GM12878 (cell line): ENCODE measurements around the gene ZNF566. TPM values are rescaled to one million over a fixed set of nuclear protein-coding genes. Genes with fewer than 3 reads are reported as not detected.

Source experiments
- ATAC-seq: fragments of 200-7000 bp; cut with Tn5 transposase; 3 replicates; pipeline ENCODE4 v1.9.1; 2020; ENCODE audit warnings: mild to moderate bottlenecking, moderate library complexity
- BruUV-seq: library from RNA; stranded (reverse); fragments of 400-500 nt; replicated peaks from 2 replicates; lab custom pipeline; 2021; lab: Mats Ljungman, UMichigan
- CTCF ChIA-PET: fragments of 300-600 bp; sonication (Branson Sonifier 250); formaldehyde crosslinking; extraction: SDS; loops from one replicate; lab custom pipeline; 2021; ENCODE audit warnings: inconsistent platforms; lab: Yijun Ruan, JAX
- POLR2A ChIA-PET: fragments of 350-600 bp; formaldehyde crosslinking; extraction: SDS; loops from one replicate; lab custom pipeline; 2021; ENCODE audit warnings: inconsistent platforms; lab: Charles Lee
- RAD21 ChIA-PET: fragments of 300-600 bp; sonication (Branson Sonifier 250); formaldehyde crosslinking; loops from one replicate; lab custom pipeline; 2023; ENCODE audit warnings: antibody characterized with exemption; ENCODE audit not compliant: unreplicated experiment; lab: Charles Lee
- SMC1A ChIA-PET: fragments of 300-600 bp; sonication (Branson Sonifier 250); formaldehyde crosslinking; loops from one replicate; lab custom pipeline; 2023; ENCODE audit not compliant: unreplicated experiment, uncharacterized antibody; lab: Charles Lee
- DNase-seq: peaks from one replicate; pipeline ENCODE4 v3.0.0-alpha.2; 2011; ENCODE audit warnings: low read depth, low spot score
- FAIRE-seq: peaks from 3 replicates; lab custom pipeline; 2011; peaks lifted over from hg19 to GRCh38; lab: Jason Lieb, UNC
- H2AFZ ChIP-seq: 2 replicates; pipeline ENCODE4 v1.6.0; 2011; ENCODE audit warnings: low read depth, low read length, control low read depth; ENCODE audit not compliant: control insufficient read depth
- H3K27ac ChIP-seq: 2 replicates; pipeline ENCODE4 v1.5.1; 2011; ENCODE audit warnings: control low read depth; ENCODE audit not compliant: control insufficient read depth, insufficient read depth
- H3K27me3 ChIP-seq, 2 experiments: replicated peaks in 1 of 2; 2 replicates each; pipeline versions ENCODE4 v1.6.0 to v1.6.1; 2011; ENCODE audit warnings: low read length in 1 of 2; ENCODE audit not compliant: control insufficient read depth in 2 of 2, insufficient read depth in 2 of 2
- H3K36me3 ChIP-seq, 2 experiments: 2 replicates each; pipeline ENCODE4 v1.5.1; 2011; ENCODE audit warnings: low read length in 1 of 2; ENCODE audit not compliant: control insufficient read depth in 2 of 2, insufficient read depth in 2 of 2
- H3K4me1 ChIP-seq: 2 replicates; pipeline ENCODE4 v1.6.1; 2011; ENCODE audit warnings: mild to moderate bottlenecking, low read length, moderate library complexity, mixed read lengths; ENCODE audit not compliant: control insufficient read depth, insufficient read depth
- H3K4me2 ChIP-seq: 2 replicates; pipeline ENCODE4 v1.6.0; 2011; ENCODE audit warnings: control low read depth; ENCODE audit not compliant: control insufficient read depth, insufficient read depth
- H3K4me3 ChIP-seq: fragments of 200-600 bp; sonication (generic); 2 replicates; pipeline ENCODE4 v1.5.1; 2016
- H3K79me2 ChIP-seq: 2 replicates; pipeline ENCODE4 v1.6.0; 2011; ENCODE audit warnings: low read length; ENCODE audit not compliant: control insufficient read depth, insufficient read depth
- H3K9ac ChIP-seq: 2 replicates; pipeline ENCODE4 v1.8.0; 2011; ENCODE audit warnings: low read length, control low read depth, mixed read lengths; ENCODE audit not compliant: control insufficient read depth, insufficient read depth
- H3K9me3 ChIP-seq: replicated peaks from 3 replicates; pipeline ENCODE4 v1.5.1; 2011; ENCODE audit warnings: mild to moderate bottlenecking, low read length; ENCODE audit not compliant: control insufficient read depth, insufficient read depth
- H4K20me1 ChIP-seq: 2 replicates; pipeline ENCODE4 v1.6.0; 2011; ENCODE audit not compliant: control insufficient read depth, insufficient read depth
- ATF7 ChIP-seq: fragments of 450-650 bp; IDR thresholded peaks from 2 replicates; pipeline ENCODE4 v1.6.1; 2016; ENCODE audit warnings: low read depth, mild to moderate bottlenecking
- BMI1 ChIP-seq: fragments of 450-650 bp; IDR thresholded peaks from 2 replicates; pipeline ENCODE4 v1.6.1; 2016; ENCODE audit warnings: mild to moderate bottlenecking, moderate library complexity, borderline replicate concordance
- DPF2 ChIP-seq: fragments of 450-650 bp; IDR thresholded peaks from 2 replicates; pipeline ENCODE4 v1.6.1; 2017; ENCODE audit warnings: mild to moderate bottlenecking
- EGR1 ChIP-seq, 2 experiments: IDR thresholded peaks; 1 replicate in 1 of 2; 2 replicates in 1 of 2; pipeline ENCODE4 v1.6.1; 2011 to 2012; ENCODE audit warnings: low read depth in 2 of 2, low read length in 2 of 2, borderline replicate concordance in 1 of 2, mild to moderate bottlenecking in 1 of 2, moderate library complexity in 1 of 2
- FOXK2 ChIP-seq: fragments of 450-650 bp; IDR thresholded peaks from 2 replicates; pipeline ENCODE4 v1.6.1; 2017; ENCODE audit warnings: mild to moderate bottlenecking, moderate library complexity
- HDAC2 ChIP-seq: fragments of 200-600 bp; sonication (generic); IDR thresholded peaks from 2 replicates; pipeline ENCODE4 v1.6.1; 2017
- MTA3 ChIP-seq: IDR thresholded peaks from 2 replicates; pipeline ENCODE4 v1.6.1; 2012; ENCODE audit warnings: low read length, inconsistent platforms, borderline replicate concordance
- NFYB ChIP-seq: IDR thresholded peaks from 2 replicates; pipeline ENCODE4 v1.6.1; 2011; ENCODE audit warnings: low read depth, mild to moderate bottlenecking, low read length, improper control_type of control experiment, moderate library complexity; ENCODE audit not compliant: insufficient read depth
- POLR2A ChIP-seq: IDR thresholded peaks from 2 replicates; pipeline ENCODE4 v1.6.1; 2011; ENCODE audit warnings: low read depth, mild to moderate bottlenecking, low read length
- SMAD5 ChIP-seq: IDR thresholded peaks from 2 replicates; pipeline ENCODE4 v1.6.1; 2016; ENCODE audit warnings: antibody characterized with exemption, low read depth
- SMARCA5 ChIP-seq: fragments of 450-650 bp; IDR thresholded peaks from 2 replicates; pipeline ENCODE4 v1.6.1; 2017; ENCODE audit warnings: mild to moderate bottlenecking
- TCF7 ChIP-seq: IDR thresholded peaks from 2 replicates; pipeline ENCODE4 v1.6.1; 2014; ENCODE audit warnings: antibody characterized with exemption, borderline replicate concordance
- ZZZ3 ChIP-seq: IDR thresholded peaks from 2 replicates; pipeline ENCODE4 v1.6.1; 2011; ENCODE audit warnings: low read depth; ENCODE audit not compliant: control insufficient read depth, insufficient read length
- WGBS: methylation state at CpG from one replicate; pipeline ENCODE4 v1.1.6; 2016; ENCODE audit warnings: low lambda C conversion rate; ENCODE audit not compliant: insufficient replicate concordance, insufficient coverage; ENCODE audit errors: missing lambda C conversion rate; 5-methylcytosine and 5-hydroxymethylcytosine counted together
- in situ Hi-C: fragments of 300-500 bp; cut with MboI; formaldehyde crosslinking; loops from 9 replicates; pipeline ENCODE4 v1.14.3; 2018; ENCODE audit warnings: mixed read lengths
- intact Hi-C: fragments of 100-400 bp; cut with micrococcal nuclease; formaldehyde crosslinking; loops from one replicate; pipeline ENCODE4 v1.14.2; 2022; ENCODE audit not compliant: unreplicated experiment
- polyA plus RNA-seq, 11 experiments: library from polyadenylated mRNA; depleted of rRNA in 4 of 11; unstranded in 6 of 11; stranded (reverse) in 5 of 11; fragments of >200 nt; fragmentation: Nextera tagmentation in 4 of 11; fragmentation: Illumina TruSeq in 1 of 11; extraction: Ambion mirVana in 4 of 11; extraction: Trizol in 1 of 11; gene quantifications; 1 replicate in 1 of 11; 2 replicates in 10 of 11; pipeline versions ENCODE4 v1.2.1 to v1.2.3, GENCODE V29; 2011 to 2016; ENCODE audit warnings: inconsistent platforms in 2 of 11, missing spikeins in 2 of 11, low read depth in 1 of 11
- total RNA-seq, 4 experiments: library from RNA; depleted of rRNA in 3 of 4; stranded (reverse); fragments of >200 nt in 3 of 4; fragmentation: Illumina TruSeq in 1 of 4; extraction: Trizol in 1 of 4; gene quantifications; 2 replicates each; pipeline versions ENCODE4 v1.2.1 to v1.2.3, GENCODE V29; 2013 to 2021
- TF ChIP-seq, protein P1 (sequence below): fragments of 150-350 bp; IDR thresholded peaks from 2 replicates; pipeline ENCODE4 v1.6.1; 2016; ENCODE audit warnings: low read depth, low read length

ZNF566 gene
- total and polyA plus RNA-seq, 10 of the 15 experiments (the other 5 are each of a cell fraction or from before 2014, with no cell fraction given) = 2.5 to 5.8 (median 3.9) TPM

DNA sequence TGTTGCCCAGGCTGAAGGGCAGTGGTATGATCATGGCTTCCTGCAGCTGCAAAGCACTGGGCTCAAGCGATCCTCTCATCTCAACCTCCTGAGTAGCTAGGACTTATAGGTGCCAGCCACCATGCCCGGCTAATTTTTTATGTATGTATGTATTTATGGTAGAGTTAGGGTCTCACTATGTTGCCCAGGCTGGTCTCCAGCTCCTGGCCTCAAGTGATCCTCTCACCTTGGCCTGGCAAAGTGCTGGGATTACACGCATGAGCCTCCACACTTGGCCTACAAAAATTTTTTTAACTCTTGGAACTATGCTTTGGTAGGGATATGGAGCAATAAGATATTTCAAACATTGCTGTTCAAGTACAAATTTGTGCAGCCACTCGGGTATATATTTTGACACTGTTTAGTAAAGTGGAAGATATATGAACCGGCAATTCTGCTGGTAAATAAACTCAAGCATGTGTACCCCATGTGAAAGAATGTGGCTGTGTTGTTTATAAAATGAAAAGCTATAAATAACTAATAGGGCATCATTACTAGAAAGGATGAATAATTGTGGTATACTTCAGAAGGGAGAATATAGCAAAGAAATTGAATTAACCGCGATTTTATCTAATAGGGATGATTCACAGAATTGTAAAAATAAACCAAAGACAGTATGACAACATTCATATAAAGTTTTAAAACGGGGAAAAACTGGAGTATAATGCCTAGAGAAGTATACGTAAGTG, 1.1 kb downstream of the ZNF566 start:
- ChIA-PET CTCF (interaction anchor here (1.7 kb wide), 1 partner anchor 41 kb away, joined by 6 read pairs; the partner anchor contains the start of gene ZNF260), POLR2A (interaction anchor here (0.6 to 1.8 kb wide), 2 partner anchors 33 to 69 kb away, joined by 6 to 8 read pairs; partner anchors contain the start of gene ZFP82), RAD21 (interaction anchor here (1.4 kb wide), 1 partner anchor 362 kb away, joined by 3 read pairs; the partner anchor contains the start of gene ZNF345), SMC1A (interaction anchor here (0.9 to 1.7 kb wide), 4 partner anchors 10 to 273 kb away, joined by 3 to 5 read pairs (median 4); partner anchors contain the start of genes ZNF146 and ZNF565)
- ATAC-seq = no peak
- Histone ChIP-seq H3K4me3 (peak overlapping the region; percentile 79), H3K79me2 (peaks cover 2% of the 10 kb centered on the region; the same call in 1 of the 2 replicates), H3K9ac (peak overlapping the region; percentile 85), H2AFZ (peak overlapping the region; percentile 81; the same call in 1 of the 2 replicates), H3K4me1 (no peaks in the 10 kb centered on the region; the same call in 1 of the 2 replicates), H4K20me1 (no peaks in the 10 kb centered on the region), H3K27me3 (no peaks in the 10 kb centered on the region), H3K4me2 (peak overlapping the region; percentile 82), H3K27ac (peak overlapping the region; percentile 93), H3K36me3 (no peaks in the 10 kb centered on the region), H3K9me3 (peaks cover 7% of the 10 kb centered on the region; the same call in 2 of the 3 replicates)
- no peak for DNase-seq
- no TSS peak for BruUV-seq
- FAIRE-seq = no peak
- TF ChIP-seq POLR2A (no peak), MTA3 (no peak), ZZZ3 (no peak), SMARCA5 (no peak), FOXK2 (no peak), EGR1 (IDR thresholded peaks at IDR 0.05; ENCODE audit: borderline replicate concordance in 1 of 2, low read depth in 2 of 2, low read length in 2 of 2) (no peak), NFYB (no peak), BMI1 (no peak), DPF2 (no peak), TCF7 (no peak), SMAD5 (no peak), HDAC2 (no peak), ATF7 (no peak)
- TF ChIP-seq, protein P1, sequence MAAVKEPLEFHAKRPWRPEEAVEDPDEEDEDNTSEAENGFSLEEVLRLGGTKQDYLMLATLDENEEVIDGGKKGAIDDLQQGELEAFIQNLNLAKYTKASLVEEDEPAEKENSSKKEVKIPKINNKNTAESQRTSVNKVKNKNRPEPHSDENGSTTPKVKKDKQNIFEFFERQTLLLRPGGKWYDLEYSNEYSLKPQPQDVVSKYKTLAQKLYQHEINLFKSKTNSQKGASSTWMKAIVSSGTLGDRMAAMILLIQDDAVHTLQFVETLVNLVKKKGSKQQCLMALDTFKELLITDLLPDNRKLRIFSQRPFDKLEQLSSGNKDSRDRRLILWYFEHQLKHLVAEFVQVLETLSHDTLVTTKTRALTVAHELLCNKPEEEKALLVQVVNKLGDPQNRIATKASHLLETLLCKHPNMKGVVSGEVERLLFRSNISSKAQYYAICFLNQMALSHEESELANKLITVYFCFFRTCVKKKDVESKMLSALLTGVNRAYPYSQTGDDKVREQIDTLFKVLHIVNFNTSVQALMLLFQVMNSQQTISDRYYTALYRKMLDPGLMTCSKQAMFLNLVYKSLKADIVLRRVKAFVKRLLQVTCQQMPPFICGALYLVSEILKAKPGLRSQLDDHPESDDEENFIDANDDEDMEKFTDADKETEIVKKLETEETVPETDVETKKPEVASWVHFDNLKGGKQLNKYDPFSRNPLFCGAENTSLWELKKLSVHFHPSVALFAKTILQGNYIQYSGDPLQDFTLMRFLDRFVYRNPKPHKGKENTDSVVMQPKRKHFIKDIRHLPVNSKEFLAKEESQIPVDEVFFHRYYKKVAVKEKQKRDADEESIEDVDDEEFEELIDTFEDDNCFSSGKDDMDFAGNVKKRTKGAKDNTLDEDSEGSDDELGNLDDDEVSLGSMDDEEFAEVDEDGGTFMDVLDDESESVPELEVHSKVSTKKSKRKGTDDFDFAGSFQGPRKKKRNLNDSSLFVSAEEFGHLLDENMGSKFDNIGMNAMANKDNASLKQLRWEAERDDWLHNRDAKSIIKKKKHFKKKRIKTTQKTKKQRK = no peak
- intact Hi-C loops = no loop called here
- in situ Hi-C loops = loop anchor here (10.0 kb wide), 1 partner anchor 373 kb away; the partner anchor contains the start of genes OVOL3, POLR2I and TBCB
- 29% methylated on average over 9 of the region's 9 CpGs for WGBS
